NCI-H446 treated with DMSO at 0.1 percent for 48 hours (cell line): Measurements from ENCODE around the gene MRPL36.
"Not testable (repeated sequence)": the region's sequence is repeated elsewhere in the genome, so short reads cannot be mapped to it uniquely, and the experiment has no call there.

Source experiments
- DNase-seq: peaks from one replicate; lab custom pipeline; 2025; lab: John Stamatoyannopoulos, UW

MRPL36 gene

DNA sequence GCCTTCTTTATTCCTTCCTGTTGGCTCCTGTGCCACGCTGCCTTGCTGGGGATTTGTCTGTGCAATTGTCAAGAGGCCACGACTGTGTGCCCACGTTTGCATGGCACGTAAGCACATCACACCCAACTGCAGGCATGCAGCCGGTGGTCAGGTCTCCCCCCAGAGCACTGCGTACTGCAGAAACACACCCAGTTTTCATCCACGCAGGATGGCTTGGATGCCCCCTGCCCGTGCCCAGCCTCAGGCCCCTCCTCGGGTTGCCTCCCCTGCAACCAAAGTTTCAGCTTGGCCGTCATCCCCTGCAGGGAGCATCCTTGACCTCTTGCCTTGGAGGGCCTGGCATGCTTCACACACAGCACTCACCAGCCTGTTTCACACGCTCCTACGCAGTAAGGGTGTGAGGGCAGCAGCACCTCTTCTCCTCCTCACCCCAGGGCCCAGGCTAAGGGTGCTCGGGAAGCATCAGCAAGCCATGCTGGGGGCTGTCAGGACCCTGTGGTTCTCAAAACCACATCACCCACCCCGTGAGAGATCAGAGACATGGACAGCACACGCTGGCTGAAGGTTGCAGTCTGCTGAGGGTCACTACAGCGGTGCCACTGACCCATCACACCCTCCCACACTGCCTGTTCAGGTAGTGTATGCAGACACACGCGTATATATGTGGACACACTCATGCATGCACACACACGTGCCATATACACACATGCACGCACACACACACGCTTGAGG lies 3.1 kb downstream of the MRPL36 start:
- no peak for DNase-seq

DNA sequence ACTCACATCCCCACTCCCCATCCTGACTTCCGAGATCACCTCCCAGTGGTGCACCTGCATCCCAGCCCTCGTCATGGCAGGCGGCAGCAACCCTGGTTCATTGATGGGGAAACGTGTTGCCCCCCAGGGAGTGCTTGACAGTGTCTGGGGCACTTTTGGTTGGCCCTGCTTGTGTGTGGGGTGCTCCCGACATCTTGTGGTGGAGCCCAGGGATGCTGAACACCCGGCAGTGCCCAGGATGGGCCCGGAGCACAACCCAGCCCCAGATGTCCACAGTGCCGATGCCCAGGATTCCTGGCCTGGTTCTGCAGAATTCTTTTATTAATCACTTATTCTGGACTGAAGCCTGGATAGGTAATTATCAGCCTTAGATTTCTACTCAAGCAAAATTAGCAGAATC lies 3.7 kb downstream of the MRPL36 start:
- no peak for DNase-seq

DNA sequence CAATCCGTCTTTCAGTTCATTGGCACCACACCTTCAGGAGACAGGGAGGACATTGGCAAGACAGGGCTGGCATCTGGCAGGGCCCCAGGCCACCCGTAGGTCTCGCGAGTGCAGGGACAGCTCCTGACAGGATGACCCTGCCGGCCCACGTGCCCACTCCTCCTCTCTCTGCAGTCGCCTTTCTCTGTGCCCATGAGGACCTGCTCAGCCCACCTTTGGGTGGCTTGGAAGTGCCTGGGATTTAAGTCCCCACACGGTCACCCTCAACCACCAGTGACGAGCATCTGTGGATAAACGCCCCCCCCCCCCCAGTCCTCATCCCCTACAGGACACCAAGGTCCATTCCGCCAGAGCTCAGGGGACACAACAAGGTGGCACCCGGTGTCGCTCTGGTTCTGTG lies 4.1 kb downstream of the MRPL36 start:
- DNase-seq, result no peak

DNA sequence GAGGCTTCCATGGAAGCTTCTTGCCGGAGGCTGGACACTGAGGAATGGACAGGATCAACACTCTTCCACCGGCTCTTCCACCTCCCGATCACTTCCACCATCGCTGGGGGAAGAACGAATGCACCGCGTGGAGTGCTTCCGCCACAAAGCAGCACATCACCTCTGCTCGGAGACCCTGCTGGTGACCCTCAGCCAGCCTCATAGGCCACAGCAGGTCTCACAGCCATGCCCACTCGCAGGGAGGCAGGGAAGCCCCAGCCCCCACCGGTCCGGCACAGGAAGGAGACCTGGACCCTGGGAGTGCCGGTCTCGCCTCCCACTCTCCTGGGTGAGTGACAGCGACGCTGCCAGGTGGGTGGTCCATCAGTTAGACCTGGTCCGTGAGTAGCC lies 4.7 kb downstream of the MRPL36 start:
- no peak for DNase-seq

DNA sequence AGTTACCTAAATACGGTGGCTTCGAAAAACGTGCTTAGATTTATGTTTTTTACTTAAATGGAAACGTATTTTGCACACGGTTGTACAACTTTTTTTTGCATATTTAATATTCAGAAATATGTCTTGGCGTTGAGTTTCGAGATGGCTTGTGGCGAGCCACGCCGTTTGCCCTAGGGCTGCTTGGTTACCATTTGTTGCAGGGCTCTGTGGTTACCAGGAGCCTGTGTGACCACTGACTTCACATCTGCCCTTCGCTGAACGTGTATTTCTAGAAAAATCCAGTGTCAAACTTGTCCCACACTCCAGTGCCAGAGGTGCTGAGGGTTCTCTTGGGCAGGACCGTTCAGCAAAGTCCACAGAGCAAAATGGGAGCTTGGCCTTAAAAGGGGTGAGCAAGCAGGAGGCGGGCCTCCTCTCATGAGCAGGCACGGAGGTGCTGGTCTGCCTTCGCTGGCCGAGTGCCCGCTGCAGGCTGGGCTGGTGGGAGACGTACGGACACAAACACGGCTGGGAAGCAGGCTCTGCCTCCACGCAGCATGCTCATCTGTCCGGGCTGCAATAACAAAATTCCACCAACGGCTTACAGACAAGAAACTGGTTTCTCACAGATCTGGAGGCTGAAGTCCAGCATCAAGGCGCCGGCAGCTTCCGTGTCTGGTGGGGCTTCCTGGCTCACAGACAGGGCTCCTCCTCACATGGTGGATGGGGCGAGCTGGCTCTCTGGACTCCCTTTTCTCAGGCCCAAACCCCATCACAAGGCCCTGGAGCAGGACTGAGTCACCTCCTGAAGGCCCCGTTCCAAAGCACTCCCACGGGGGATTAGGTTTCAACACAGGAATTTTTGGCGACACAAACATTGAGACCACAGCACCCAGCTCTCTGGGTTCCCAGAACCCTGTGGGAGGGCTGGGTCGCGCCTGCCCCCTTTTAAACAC lies 5.4 kb downstream of the MRPL36 start:
- no peak for DNase-seq

DNA sequence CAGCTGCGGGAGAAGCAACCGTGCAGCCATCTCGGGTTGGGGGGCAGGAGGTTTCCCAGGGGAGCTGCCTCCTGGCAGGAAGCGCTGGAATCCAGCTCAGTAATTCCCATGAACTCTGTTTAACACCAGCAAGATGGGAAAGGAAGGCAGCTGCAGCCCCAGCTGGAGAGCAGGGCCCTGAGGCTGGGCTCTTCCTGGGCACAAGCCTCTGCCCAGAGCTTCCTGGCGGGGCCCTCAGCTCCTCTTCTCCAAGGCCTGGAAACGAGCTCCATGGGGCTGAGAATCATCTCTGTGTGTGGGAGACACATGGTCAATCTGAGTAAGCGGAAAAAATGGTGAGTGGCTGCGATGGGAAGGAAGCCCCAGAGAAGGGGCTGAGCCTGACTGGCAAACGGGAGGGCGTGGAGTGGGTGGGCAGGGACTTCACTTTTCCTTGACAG lies 6.3 kb downstream of the MRPL36 start:
- no peak for DNase-seq

DNA sequence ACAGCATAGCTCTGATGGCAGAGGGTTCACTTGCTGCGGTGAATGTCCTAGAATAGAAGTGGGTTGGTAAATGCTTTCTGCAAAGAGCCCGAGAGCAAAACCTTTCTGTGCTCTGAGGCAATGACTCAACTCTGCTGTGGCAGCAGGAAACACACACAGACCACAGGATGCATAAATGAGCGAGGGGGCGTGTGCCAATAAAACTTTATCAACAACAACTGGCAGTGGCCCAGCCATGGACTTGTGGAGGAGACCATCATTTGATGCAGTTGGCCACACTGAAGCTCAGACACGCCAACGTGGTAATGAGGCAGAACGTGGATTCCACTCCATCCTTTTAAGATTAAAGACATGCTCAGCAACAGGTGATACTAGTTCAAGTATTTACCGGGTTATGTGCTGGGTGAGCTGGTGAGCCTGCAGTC lies 6.8 kb downstream of the MRPL36 start:
- DNase-seq, result no peak

DNA sequence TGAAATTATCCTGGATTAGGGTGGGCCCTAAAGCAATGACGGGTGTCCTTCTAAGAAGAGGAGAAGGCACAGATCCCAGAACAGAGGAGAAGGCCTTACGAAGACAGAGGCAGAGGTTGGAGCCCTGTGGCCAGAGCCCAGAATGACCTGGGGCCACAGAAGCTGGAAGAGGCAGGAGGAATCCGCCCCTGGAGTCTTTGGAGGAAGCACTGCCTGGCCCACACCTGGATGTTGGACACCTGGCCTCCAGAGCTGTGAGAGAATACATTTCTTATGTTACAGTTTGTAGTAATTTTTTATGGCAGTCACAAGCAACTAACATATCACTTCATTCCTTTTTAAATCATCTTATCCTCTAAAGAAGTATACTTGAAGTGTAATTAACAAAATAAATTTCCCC lies 8.5 kb downstream of the MRPL36 start:
- DNase-seq, result no peak

DNA sequence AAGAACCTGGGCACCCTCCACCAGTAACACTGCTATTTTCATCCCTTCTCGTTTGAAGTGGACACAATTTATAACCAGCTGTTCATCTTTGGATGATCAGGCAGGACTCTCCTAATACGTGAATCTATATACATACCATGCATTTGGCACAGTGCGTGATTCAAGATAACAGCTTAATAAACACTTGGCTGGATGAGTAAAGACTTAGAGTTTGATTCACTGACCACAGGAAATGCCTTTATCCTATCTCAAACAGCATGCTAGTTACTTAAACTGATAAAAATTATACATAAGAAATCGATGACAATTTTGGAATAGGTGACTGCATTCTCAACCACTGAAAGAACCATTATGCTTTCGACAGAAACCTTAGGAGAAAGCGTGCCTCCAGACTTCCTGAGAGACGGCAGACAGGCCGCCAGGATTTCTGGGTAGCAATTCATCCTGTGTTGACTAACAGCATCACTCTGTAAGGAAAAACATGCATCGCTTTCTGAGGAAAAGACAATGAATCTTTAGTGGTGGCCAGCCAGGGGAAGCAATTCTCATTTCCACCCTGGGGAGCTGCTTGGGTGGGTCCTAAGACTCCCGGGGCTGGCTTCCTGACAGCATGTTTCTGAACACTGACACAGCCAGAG lies 9.7 kb downstream of the MRPL36 start:
- no peak for DNase-seq

DNA sequence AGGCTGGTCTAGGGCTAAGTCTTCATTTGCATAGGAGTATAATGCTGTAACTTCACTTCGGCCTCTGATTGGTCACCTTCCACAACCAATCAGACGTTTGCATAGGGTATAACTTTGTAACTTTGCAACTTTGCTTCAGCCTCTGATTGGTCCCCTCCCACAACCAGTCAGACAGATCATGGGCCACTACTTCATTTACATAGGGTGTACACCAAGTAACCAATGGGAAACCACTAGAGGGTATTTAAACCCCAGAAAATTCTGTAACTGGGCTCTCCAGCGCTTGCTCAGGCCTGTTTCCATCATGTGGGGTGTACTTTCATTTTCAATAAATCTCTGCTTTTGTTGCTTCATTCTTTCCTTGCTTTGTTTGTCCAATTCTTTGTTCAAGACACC lies 10.2 kb downstream of the MRPL36 start:
- not testable (repeated sequence) for DNase-seq

DNA sequence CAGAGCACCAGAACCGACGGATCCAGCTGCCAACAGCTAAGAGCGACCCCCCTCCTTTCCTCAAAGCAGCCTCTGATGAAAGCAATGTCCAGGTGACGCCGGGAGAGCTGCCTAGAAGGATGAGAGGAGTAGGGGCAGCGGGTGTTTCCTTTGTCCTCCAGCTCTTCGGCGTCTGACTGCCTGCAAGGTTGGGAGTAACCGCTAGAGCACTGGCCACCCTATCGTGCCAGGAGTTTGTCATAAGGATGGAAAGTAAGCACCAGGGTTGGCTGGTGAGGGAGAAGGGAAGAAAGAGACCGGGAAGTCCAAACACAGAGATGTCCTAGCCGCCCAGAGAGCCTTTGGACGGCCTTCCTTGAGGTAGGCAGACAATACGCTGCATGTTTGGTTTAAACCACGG lies 10.8 kb downstream of the MRPL36 start:
- no peak for DNase-seq

DNA sequence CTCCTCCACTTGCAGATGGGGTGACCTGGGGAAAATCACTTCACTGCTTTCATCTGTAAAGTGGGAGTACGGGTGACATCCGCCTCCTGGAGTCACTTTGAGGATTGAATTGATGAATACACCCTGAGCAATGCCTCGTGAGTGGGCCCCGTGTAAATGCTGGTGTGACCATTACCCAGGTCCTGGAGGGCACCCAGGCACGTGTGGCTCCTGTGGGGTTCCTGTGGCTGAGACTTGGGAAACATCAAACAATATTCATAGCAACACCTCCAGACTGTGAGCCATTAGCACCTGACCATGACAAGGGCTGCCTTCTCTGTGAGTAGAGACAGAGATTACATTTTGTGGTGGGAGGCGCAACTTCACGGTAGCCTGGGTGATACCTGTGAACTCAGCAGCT lies 11.4 kb downstream of the MRPL36 start:
- no peak for DNase-seq

DNA sequence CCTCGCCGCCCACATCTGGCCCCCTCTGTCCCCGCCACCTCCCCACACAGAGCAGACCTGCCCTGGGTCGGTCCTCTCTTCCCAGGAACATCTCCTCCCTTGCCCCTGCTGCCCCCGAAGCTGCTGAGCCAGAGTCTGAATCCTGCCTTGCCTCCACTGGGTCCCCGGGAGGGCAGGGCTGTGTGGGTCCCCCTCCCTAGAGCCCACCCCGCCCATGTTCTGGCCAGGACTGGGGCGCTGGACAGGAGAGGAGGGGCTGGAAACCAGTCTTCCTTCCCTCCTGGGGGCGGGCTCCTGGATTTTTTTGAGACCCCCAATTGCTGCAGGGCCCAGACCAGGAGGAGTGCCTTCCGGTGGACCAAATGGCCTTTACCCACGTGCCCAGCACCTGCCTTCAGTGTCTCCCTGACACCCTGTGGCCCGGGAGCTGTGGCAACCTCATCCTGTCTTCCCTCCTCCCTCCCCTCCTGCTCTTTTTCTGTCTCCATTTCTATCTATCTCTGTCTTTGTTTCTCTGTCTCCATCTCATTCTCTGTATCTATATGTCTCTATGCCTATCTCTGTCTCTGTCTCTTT lies 12.1 kb downstream of the MRPL36 start:
- no peak for DNase-seq

DNA sequence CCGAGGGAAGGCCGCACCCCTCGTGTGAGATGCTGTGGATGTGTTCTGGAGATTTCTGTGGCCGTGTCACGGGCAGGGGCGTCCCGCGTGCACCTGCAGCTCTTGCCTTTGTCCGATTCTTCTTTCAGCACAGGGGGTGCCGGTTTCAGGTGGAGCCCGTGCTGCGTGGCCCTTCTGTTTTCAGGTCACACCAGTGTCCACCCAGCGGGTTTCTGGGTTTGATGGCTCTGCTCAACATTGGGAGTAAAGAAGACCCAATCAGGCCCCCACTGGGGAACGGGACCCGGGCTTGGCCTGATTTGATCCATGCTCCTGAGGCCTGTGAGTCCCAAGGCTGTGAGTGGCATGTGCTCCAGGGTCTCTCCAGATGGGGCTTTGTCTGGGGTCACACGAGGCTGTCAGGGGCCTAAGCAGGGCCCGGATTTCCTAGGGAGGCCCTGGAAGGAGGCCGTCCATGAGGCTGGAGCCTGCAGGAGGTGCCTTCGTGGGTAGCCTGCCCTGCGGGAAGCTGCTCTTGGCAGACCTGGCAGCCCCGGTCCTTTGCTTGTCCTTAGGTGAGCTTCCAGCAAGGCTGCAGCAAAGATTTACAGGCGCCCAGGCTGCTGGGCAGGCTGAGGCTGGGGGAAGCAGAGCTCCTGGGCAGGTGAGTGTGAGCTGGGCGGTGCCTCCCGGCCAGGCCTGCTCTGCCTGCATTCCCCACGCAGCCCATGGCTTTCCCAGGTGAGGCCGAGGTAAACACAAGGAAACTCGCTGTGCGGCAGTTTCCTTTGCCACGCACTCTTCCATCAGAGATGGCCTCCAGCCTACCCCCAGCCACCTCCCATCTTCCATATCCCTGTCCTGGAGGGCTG lies 12.8 kb downstream of the MRPL36 start:
- no peak for DNase-seq

DNA sequence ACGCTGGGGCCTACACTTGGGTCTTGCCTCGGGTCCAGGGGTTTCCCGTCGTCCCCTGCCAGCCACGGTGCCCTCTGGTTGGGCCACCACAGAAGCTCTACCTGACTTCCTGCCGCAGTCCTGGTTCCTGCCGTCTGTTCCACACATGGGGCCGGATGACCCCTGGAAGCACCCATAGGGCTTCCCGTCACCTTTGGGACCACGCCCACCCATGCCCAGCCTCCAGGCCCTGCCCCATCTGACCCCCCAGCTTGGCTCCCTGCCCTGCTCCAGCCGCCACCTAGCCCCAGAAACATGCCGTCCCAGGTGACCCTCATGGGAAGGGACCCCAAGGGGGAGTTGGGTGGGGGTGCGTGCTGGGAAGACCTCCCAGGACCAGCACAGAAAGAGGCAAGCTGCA lies 13.7 kb downstream of the MRPL36 start:
- no peak for DNase-seq

DNA sequence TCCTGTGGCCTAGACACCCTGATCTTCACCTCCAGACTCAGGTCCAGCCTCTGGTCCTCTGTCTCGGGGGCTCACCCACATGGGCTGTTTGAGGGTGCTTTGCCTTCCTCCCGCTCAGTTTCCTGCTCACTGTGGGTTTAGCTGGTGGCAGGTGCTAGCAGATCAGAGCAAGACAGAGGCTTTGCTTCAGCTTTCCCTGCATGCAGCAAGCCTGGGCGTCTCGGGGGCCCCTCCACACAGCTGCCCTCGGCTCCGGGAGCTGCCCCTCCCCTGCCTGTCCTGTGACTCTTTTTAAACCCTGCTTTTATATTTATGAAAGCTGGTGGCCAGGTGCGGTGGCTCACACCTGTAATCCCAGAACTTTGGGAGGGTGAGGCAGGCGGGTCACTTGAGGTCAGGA lies 14.6 kb downstream of the MRPL36 start:
- DNase-seq, result no peak

DNA sequence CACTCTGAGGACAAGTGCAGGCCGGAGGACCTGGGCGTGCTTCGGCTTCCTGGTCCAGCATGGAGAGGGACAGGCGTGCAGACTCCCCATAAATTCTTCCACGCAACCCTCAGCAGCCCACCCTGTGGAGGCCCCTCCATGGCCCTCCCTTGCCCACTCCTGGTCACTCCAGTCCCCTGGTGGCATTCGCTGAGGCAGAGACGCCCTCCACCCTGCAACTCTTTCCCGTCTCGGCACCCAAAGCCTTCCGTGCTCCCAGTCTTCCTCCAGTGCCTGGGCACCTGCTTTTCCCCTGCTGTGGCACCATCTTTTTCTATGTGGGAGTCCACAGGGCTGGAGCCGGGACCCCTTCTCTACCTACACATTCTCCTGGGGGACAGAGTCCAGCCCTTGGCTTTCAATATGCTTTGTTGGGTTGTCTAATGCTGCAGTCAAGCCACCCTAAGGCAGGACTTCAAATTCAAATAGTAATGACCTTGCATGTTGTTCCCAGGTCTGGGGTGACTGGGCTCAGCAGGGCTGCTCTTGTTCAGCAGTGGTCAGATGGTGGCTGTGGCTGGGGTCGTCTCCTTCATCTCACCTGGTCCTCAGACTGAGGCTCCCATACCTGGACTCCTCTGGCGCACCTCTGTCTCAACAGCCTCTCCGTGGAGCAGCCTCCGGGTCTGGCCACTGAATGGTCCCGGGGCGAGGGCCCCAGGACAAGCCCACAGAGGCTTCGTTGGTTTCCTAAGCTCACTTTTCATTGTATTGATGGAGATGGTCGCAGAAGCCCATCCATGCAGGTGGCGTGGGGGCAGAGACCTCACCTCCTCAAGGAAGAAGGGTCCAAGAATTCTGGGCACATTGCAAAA lies 15.2 kb downstream of the MRPL36 start:
- no peak for DNase-seq

DNA sequence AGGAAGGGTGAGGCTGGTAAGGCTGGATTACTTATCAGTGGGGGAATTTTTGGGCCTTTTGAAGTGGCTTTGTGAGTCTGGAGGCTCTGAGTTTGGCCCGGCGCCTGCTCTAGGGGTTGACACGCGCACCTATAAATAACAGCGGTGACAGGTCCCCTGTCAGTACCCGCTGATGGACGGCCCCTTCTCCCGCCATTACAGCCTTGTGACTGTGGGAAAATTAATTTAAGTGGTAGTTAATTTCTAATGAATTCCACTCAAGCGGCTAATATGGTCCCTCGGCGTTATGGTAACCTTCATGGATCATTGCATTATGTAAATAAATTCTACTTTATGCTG lies 16.5 kb downstream of the MRPL36 start:
- DNase-seq, result no peak

DNA sequence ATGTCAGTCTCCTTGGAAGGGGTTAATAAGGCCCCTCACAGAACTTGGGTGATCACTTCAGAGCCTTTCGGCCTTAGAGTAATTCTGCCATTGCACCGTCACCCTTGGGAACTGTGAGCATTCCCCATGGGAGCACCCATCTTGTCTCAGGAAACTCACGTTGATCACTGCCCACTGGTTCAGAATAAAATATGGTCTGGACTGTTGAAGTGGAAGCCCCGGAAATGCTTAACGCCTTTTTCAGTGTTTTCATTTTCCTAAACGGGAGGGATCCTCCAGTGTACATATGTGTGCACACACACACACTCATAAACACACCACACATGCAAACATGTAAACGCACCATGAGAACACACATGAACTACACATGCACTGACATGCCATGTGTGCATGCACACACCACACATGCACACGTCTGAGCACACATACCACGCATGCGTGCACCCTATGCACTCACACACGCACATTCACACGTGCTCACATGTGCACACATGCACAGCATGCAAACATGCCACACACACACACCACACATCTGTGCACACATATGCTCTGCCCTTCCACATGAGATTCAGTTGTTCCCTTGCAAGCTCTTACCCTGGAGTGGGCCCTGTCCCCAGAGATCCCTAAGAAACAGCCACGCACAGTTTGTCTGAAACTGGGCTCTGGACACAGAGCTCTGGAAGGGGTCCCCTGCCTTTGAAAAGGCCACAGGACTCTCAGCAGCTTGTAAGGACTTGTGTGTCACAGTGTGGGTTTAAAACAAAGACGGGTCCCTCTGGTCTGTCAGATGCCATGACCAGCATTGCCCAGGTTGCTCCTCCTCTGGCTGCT lies 17.0 kb downstream of the MRPL36 start:
- no peak for DNase-seq
